NT2/D1 (cell line): Measurements from ENCODE around the gene NBEAL1.

Experiments
- YY1 ChIP-seq: IDR thresholded peaks from 2 replicates; pipeline ENCODE4 v1.6.1; 2011; ENCODE audit not compliant: insufficient read length, insufficient read depth
- ZNF274 ChIP-seq: IDR thresholded peaks from 2 replicates; pipeline ENCODE4 v1.6.1; 2011; ENCODE audit warnings: mild to moderate bottlenecking, low read depth, low read length

DNA sequence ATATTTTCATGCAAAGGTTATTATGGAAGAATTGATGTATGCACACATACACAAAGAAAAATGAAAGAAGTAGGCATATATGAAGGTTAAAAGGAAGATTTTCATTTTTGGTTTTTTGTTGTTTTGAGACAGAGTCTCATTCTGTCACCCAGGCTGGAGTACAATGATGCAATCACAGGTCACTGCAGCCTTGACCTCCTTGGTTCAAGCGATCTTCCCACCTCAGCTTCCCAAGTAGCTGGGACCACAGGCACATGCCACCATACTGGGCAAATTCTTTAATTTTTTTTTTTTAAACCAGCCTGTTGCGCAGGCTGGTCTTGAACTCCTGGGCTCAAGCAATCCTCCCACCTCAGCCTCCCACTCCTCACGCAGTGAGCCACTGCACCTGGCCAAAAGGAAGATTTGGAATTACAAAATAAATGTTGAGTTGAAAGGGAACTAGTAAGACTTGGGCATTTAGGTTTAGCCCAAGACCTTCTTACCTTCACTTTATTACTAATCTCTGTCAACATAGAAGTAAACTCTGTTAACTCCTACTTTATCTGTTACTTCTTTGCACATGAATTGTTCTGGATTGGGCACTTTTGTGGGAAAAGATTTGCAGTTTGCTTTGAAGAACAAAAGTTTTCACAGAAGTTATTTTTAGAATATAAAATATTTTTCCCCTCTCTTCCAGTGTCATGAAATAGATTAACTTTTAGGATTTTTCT is 31.7 kb upstream of the NBEAL1 start:
- TF ChIP-seq YY1 (no peak), ZNF274 (no peak)
